HPDE6-E6E7 (cell line): Measurements from ENCODE around the gene SH2D3A.
"Not testable (repeated sequence)": the region's sequence is repeated elsewhere in the genome, so short reads cannot be mapped to it uniquely, and the experiment has no call there.

Experiments used
- DNase-seq: peaks from one replicate; pipeline ENCODE4 v3.0.0; 2011; ENCODE audit warnings: missing footprints; ENCODE audit errors: extremely low spot score

Gene SH2D3A

GRCh38 chr19:6790194-6791128 is 23.2 kb upstream of the SH2D3A start:
- no peak for DNase-seq

- DNase-seq = no peak
These were observed 21.7 kb upstream of the SH2D3A start for GRCh38 chr19:6788896-6789295.

- no peak for DNase-seq
These were observed 20.2 kb upstream of the SH2D3A start for GRCh38 chr19:6787393-6787792.

- no peak for DNase-seq
These were observed 12.0 kb upstream of the SH2D3A start for GRCh38 chr19:6779206-6779605.

- no peak for DNase-seq
These were observed 11.2 kb upstream of the SH2D3A start for GRCh38 chr19:6778386-6778785.

GRCh38 chr19:6777434-6777833 is 10.2 kb upstream of the SH2D3A start:
- no peak for DNase-seq

- DNase-seq = no peak
These were observed 9.8 kb upstream of the SH2D3A start for GRCh38 chr19:6776999-6777398.

GRCh38 chr19:6776045-6776444 is 8.8 kb upstream of the SH2D3A start:
- DNase-seq = not testable (repeated sequence)

- no peak for DNase-seq
These were observed 7.8 kb upstream of the SH2D3A start for GRCh38 chr19:6774821-6775707.

- no peak for DNase-seq
These were observed 6.2 kb upstream of the SH2D3A start for GRCh38 chr19:6773323-6773931.

- no peak for DNase-seq
These were observed 5.7 kb upstream of the SH2D3A start for GRCh38 chr19:6772866-6773322.

- no peak for DNase-seq
These were observed 5.0 kb upstream of the SH2D3A start, which contains the start of gene VAV1 for GRCh38 chr19:6772028-6772865. Gene VAV1, plus strand, starts transcription at chr19:6772708. Its CDS starts 100 bp downstream, at chr19:6772808.

GRCh38 chr19:6771648-6772027 is 4.4 kb upstream of the SH2D3A start:
- DNase-seq = not testable (repeated sequence)

GRCh38 chr19:6769006-6769619 is 1.9 kb upstream of the SH2D3A start:
- no peak for DNase-seq

- no peak for DNase-seq
These were observed 1.1 kb upstream of the SH2D3A start for GRCh38 chr19:6768236-6768785.

- DNase-seq = peak; percentile 42
These were observed 216 bp downstream of the SH2D3A start for GRCh38 chr19:6767081-6767356.

- no peak for DNase-seq
These were observed 716 bp downstream of the SH2D3A start for GRCh38 chr19:6766357-6767080.

GRCh38 chr19:6765738-6766356 is 1.4 kb downstream of the SH2D3A start:
- peak; percentile 84 for DNase-seq

- DNase-seq = not testable (repeated sequence)
These were observed 4.9 kb downstream of the SH2D3A start for GRCh38 chr19:6762253-6762797.
